ENCODE results near the gene INAFM2.

INAFM2 gene

GRCh38 chr15:40327457-40327856 is 4.0 kb downstream of the INAFM2 start:
- DNase-seq (ENCODE audit: low read depth in 2 of 2, low spot score in 1 of 2) = no peak

- no peak for DNase-seq (ENCODE audit: low read depth in 2 of 2, low spot score in 1 of 2)
These were observed 4.7 kb downstream of the INAFM2 start for GRCh38 chr15:40328176-40328575.

GRCh38 chr15:40328751-40329150 is 5.3 kb downstream of the INAFM2 start:
- DNase-seq (ENCODE audit: low read depth in 2 of 2, low spot score in 1 of 2) = no peak

DNA sequence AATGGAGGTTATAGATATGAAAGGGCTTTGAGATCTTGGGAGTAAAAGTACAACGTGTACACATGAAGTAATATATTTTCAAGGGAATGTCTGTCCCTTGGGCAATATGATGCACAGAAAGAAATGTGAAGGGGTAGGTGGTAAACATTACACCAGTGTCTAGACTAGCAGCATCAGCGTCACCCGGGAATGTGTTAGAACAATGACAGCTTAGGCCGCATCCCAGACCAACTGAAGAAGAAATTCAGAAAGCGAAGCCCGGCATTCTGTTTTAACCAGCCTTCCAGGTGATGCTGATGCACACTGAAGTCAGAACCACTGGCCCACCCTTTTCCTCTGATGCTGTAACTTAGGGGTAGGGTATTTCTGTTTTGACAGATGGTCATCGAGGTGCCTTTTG is 6.3 kb downstream of the INAFM2 start:
- no peak for DNase-seq (ENCODE audit: low read depth in 2 of 2, low spot score in 1 of 2)

GRCh38 chr15:40330368-40330836 is 6.9 kb downstream of the INAFM2 start:
- DNase-seq (ENCODE audit: low read depth in 2 of 2, low spot score in 1 of 2) = no peak

GRCh38 chr15:40331026-40331425 is 7.5 kb downstream of the INAFM2 start:
- no peak for DNase-seq (ENCODE audit: low read depth in 2 of 2, low spot score in 1 of 2)

- DNase-seq (ENCODE audit: low read depth in 2 of 2, low spot score in 1 of 2) = no peak
These were observed 8.1 kb downstream of the INAFM2 start for GRCh38 chr15:40331637-40332036.

- no peak for DNase-seq (ENCODE audit: low read depth in 2 of 2, low spot score in 1 of 2)
These were observed 8.8 kb downstream of the INAFM2 start for GRCh38 chr15:40332113-40332781.

DNA sequence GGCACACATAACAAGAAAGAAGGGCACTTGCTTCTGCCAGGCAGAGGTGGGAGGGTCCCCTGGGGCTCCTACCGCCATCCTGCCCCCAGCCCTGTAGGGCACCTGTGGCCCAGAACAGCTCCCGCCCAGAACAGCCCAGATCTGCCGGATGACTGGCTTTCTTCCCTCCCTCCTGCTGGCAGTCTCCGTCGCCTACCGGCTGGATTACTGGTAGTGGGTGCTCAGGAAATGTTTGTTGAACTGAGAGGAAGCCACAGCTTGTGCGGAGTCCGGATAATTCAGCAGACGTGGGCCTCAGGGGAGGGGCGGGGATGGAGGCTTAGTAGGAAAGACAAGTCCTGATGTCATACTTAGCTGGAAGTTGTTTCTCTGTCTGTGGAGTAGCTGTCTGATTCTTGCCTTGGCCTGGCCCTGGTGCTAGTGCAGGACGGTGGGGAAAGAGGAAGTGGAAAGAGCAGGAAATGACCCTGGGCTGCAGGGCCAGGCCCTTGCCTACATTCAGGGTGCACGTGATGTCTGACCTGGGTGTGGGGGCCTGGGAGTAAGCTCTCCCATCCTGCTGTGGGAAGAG is 10.5 kb downstream of the INAFM2 start:
- DNase-seq (ENCODE audit: low read depth in 2 of 2, low spot score in 1 of 2) = no peak

GRCh38 chr15:40334541-40334940 is 11.0 kb downstream of the INAFM2 start:
- no peak for DNase-seq (ENCODE audit: low read depth in 2 of 2, low spot score in 1 of 2)

GRCh38 chr15:40334941-40335795 is 11.7 kb downstream of the INAFM2 start:
- DNase-seq (ENCODE audit: low read depth in 2 of 2, low spot score in 1 of 2) = no peak

DNA sequence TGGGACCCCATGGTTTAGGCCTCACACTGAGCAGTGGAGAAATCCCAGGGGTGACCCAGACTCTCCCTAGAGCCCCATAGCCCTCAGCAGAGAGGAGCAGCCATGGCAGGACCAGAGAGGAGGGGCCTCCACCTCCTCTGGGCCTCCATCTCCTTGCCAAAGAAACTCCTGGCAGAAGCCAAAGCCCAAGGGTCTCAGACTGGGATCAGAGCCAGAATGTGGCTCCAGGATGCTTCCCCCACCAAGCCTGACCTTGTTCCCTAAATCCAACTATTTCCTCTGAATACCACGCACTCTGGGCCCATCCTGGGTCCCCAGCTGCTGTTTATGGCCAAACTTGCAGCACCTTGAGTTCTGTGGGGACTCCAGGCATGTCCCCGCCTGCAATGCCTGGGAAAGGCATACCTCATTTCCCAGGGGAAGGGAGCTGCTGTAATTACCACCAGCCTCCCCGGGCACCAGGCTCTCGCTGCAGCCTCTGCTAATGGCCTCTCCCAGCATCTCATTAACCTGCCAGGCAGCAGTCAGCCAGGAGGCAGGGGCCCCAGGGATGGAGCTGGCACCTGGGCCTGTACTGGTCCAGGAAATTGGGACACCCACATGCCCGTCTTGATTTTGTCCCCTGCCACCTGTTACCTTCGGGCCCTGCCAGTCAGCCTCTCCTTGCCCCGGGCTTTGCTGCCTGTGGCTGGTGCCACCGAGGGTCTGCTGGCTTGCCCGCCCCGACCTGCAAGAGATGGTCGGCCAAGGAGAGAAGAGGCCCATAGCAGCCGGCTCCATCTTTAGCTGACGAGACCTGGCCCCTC is 12.6 kb downstream of the INAFM2 start:
- DNase-seq (ENCODE audit: low read depth in 2 of 2, low spot score in 1 of 2) = no peak

GRCh38 chr15:40336744-40337122 is 13.2 kb downstream of the INAFM2 start:
- DNase-seq (ENCODE audit: low read depth in 2 of 2, low spot score in 1 of 2) = no peak

DNA sequence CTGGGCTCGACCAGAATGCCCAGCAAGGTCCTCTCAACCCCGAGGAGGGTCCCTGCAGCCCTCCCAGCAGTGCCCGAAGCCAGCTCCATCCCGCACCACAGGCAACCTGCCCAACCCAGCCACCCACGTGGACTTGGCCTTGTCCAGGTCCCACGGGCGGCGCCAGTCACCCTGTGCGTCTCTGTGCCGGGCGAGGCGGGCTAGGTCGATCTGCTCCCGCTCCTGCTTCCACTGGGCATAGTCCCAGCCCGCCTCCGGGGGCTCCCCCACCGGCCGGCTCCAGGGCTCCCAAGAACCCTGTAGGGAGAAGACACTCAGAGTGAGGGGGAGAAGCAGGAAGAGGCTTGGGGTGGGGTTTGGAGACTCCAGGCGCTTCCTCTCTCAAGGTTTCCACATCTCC is 14.1 kb downstream of the INAFM2 start:
- DNase-seq (ENCODE audit: low read depth in 2 of 2, low spot score in 1 of 2) = no peak

- peak; percentile 62 to 64 for DNase-seq (ENCODE audit: low read depth in 2 of 2, low spot score in 1 of 2)
These were observed 14.7 kb downstream of the INAFM2 start for GRCh38 chr15:40338041-40338657.

GRCh38 chr15:40338921-40339620 is 15.6 kb downstream of the INAFM2 start:
- no peak for DNase-seq (ENCODE audit: low read depth in 2 of 2, low spot score in 1 of 2)

GRCh38 chr15:40339621-40339945 is 16.1 kb downstream of the INAFM2 start:
- DNase-seq (ENCODE audit: low read depth in 2 of 2, low spot score in 1 of 2) = no peak

GRCh38 chr15:40340038-40340739 is 16.7 kb downstream of the INAFM2 start:
- no peak for DNase-seq (ENCODE audit: low read depth in 2 of 2, low spot score in 1 of 2)

DNA sequence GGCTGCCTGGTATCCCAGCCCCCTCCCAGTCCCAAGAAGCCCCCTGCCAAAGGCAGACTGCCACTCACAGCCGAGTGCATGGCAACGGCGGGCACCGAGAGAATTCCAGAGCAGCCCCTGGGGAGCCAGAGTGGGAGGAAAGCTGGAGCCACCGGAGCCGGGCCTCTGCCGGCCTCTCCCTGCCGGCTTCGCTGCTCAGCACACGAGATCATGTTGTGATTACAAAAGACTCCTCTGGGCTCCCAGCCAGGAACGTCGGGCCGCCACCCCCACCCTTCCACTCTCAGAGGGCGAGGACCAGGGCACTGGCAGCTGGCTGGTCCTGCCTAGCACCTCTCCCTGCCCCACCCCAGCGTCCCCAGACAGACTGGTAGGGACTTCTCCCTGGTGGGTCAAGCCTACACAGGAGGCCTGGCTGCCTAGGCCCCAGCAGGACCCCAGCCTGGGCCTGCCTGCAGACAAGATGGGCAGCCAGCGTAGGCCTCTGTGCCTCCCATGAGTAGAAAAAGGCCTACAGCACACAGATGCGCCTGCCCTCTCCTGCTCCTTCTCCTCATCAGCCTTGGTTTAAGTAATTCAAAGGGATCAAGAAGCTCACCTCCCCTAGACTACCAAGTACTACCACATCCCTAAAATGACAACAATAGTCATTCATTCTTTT is 17.4 kb downstream of the INAFM2 start, which contains the start of gene CCDC9B:
TSS of gene CCDC9B (minus strand) at position 200 of the 661 bp plus-strand sequence. CDS start at position 80, 120 bp downstream.
- no peak for DNase-seq (ENCODE audit: low read depth in 2 of 2, low spot score in 1 of 2)
